ENCODE measurements around the gene GALE. TPM values are rescaled to one million over a fixed set of nuclear protein-coding genes. Genes with fewer than 3 reads are reported as not detected.
A peak's percentile ranks its signal among the peaks of the same experiment; 100 is the strongest.

Gene GALE
- total RNA-seq, 1 experiment from 2014 or later, result 112 TPM

DNA sequence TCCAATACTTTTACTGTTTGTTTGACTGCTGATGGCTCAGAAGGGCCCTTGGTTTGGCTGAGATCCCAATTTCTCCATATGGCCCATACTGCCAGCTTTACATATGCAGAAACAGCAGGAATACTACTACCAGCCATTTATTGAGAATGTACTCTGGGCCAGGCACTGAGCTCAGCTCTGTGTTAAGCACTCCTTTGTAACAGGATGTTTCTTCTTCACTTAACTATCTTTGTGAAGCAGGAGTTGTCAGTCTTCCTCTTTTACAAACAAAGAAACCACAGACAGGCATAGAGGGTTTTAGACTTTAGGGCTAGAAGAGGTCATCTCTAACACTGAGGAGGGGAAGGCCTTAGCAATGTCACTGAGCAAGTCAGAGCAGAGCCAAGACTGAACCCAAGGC, 16.4 kb upstream of the GALE start:
- no peaks in the 10 kb centered on the region for H3K4me1 Mint-ChIP-seq (ENCODE audit: insufficient read depth, unreplicated experiment)
- H3K27me3 Mint-ChIP-seq (ENCODE audit: insufficient read depth, unreplicated experiment), result no peaks in the 10 kb centered on the region
- ChIA-PET CTCF (interaction anchor here (0.9 kb wide), 1 partner anchor 22 kb away, joined by 3 read pairs; no protein-coding TSS in a partner anchor), POLR2A (interaction anchor here (1.1 to 1.7 kb wide), 2 partner anchors 9 to 37 kb away, joined by 5 read pairs; partner anchors contain the start of gene HMGCL)
- H3K36me3 Mint-ChIP-seq (ENCODE audit: insufficient read depth, unreplicated experiment), result peaks cover 71% of the 10 kb centered on the region
- no peaks in the 10 kb centered on the region for H3K9me3 Mint-ChIP-seq (ENCODE audit: unreplicated experiment)
- DNase-seq (ENCODE audit: unreplicated experiment), result no peak
- H3K27ac Mint-ChIP-seq (ENCODE audit: low read depth, unreplicated experiment), result no peak overlapping the region
- intact Hi-C loops (cut with micrococcal nuclease), result no loop called here
- BruUV-seq (replicated peaks), result no TSS peak
- H3K4me3 Mint-ChIP-seq (ENCODE audit: unreplicated experiment), result no peak overlapping the region
- TF ChIP-seq, protein P1, sequence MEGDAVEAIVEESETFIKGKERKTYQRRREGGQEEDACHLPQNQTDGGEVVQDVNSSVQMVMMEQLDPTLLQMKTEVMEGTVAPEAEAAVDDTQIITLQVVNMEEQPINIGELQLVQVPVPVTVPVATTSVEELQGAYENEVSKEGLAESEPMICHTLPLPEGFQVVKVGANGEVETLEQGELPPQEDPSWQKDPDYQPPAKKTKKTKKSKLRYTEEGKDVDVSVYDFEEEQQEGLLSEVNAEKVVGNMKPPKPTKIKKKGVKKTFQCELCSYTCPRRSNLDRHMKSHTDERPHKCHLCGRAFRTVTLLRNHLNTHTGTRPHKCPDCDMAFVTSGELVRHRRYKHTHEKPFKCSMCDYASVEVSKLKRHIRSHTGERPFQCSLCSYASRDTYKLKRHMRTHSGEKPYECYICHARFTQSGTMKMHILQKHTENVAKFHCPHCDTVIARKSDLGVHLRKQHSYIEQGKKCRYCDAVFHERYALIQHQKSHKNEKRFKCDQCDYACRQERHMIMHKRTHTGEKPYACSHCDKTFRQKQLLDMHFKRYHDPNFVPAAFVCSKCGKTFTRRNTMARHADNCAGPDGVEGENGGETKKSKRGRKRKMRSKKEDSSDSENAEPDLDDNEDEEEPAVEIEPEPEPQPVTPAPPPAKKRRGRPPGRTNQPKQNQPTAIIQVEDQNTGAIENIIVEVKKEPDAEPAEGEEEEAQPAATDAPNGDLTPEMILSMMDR (IDR thresholded peaks at IDR 0.05; ENCODE audit: unreplicated experiment), result no peak

DNA sequence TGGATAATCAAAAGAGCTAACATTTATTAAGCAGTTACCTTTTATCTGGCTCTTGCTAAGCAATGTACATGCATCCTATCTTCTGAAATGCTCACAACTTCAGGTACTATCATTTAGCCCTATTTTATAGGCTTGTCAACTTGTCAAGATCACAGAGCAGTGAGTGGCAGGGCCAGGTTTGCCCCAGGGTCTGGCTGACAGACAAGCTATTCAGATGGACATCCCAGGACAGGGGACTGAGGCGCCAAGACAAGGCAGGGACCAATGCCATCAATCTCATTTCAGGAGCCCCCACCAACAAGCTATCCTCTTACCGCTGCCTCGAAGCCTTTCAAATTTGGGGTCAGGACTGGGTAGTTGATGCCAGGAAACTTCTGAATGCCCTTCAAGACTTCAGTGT, 15.8 kb upstream of the GALE start:
- peaks cover 72% of the 10 kb centered on the region for H3K36me3 Mint-ChIP-seq (ENCODE audit: insufficient read depth, unreplicated experiment)
- intact Hi-C loops (cut with micrococcal nuclease), result no loop called here
- no peak overlapping the region for H3K4me3 Mint-ChIP-seq (ENCODE audit: unreplicated experiment)
- BruUV-seq (replicated peaks), result no TSS peak
- CTCF ChIA-PET, result interaction anchor here (0.9 kb wide), 1 partner anchor 23 kb away, joined by 3 read pairs; no protein-coding TSS in a partner anchor
- TF ChIP-seq, protein P1 (IDR thresholded peaks at IDR 0.05; ENCODE audit: unreplicated experiment), result no peak
- peaks cover 2% of the 10 kb centered on the region for H3K4me1 Mint-ChIP-seq (ENCODE audit: insufficient read depth, unreplicated experiment)
- DNase-seq (ENCODE audit: unreplicated experiment), result no peak
- no peaks in the 10 kb centered on the region for H3K27me3 Mint-ChIP-seq (ENCODE audit: insufficient read depth, unreplicated experiment)
- no peaks in the 10 kb centered on the region for H3K9me3 Mint-ChIP-seq (ENCODE audit: unreplicated experiment)
- H3K27ac Mint-ChIP-seq (ENCODE audit: low read depth, unreplicated experiment), result no peak overlapping the region
- POLR2A ChIA-PET, result interaction anchor here (1.1 to 1.7 kb wide), 2 partner anchors 9 to 37 kb away, joined by 5 read pairs; partner anchors contain the start of gene HMGCL

DNA sequence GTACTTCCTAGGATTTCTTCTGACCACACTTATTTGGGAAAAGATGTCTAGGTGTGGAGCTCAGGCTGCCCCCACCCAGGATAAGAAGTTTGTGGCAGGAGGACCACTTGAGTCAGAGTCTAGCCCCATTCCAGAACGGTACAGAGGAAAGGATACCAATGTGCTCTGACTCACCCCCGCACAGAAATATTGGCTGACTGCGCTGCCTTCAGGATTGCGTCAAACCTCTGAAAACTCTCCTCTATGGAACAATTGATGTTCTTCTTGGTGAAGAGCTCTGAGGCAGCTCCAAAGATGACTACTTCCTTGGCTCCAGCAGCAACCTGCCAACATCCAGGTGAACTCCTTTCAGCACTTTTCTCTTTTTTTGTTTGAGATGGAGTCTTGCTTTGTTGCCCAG, 13.5 kb upstream of the GALE start:
- H3K9me3 Mint-ChIP-seq (ENCODE audit: unreplicated experiment), result no peaks in the 10 kb centered on the region
- no TSS peak for BruUV-seq (replicated peaks)
- TF ChIP-seq, protein P1 (IDR thresholded peaks at IDR 0.05; ENCODE audit: unreplicated experiment), result no peak
- H3K36me3 Mint-ChIP-seq (ENCODE audit: insufficient read depth, unreplicated experiment), result peaks cover 74% of the 10 kb centered on the region
- peak; percentile 66 for DNase-seq (ENCODE audit: unreplicated experiment)
- CTCF ChIA-PET, result interaction anchor here (0.6 to 1.1 kb wide), 2 partner anchors 55 to 116 kb away, joined by 3 read pairs; no protein-coding TSS in a partner anchor
- POLR2A ChIA-PET, result interaction anchor here (0.7 to 1.5 kb wide), 5 partner anchors 8 to 21 kb away, joined by 3 to 15 read pairs (median 4); partner anchors contain the start of gene HMGCL
- no peaks in the 10 kb centered on the region for H3K27me3 Mint-ChIP-seq (ENCODE audit: insufficient read depth, unreplicated experiment)
- peaks cover 14% of the 10 kb centered on the region for H3K4me1 Mint-ChIP-seq (ENCODE audit: insufficient read depth, unreplicated experiment)
- intact Hi-C loops (cut with micrococcal nuclease), result no loop called here
- H3K27ac Mint-ChIP-seq (ENCODE audit: low read depth, unreplicated experiment), result no peak overlapping the region
- H3K4me3 Mint-ChIP-seq (ENCODE audit: unreplicated experiment), result no peak overlapping the region

DNA sequence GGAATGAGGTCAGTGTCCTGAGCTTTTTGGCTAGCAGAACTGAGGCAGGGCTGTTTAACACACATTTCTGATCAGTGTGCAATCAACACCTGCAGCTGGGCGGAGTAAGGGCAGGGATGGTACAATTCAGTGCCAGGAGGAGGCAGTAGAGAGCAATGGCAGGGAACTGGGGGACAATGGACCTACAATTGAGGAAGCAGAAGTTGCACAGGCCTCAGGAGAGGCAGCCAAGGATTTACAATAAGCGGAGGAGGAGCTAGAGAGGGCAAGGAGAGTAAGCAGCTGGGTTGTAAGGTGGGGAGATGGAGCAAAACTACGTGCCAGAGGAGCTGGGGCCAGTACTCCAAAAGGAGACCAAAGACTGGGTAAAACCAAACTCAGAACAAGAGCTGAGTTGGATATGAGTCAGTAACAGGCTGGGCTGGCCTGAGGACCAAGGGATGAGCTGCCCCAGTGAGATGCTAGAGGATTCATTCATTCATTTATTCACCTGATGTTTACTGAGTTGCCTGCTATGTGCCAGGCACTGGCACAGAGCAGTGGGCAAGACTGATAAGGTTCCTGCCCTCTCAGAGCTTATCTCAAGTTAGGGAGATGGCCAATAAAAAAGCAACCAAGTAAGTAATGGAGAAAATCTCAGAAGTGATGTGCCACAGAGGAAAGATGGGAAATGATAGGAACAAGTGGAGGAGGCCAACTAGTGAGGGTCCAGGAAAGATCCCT, 10.4 kb upstream of the GALE start:
- H3K4me1 Mint-ChIP-seq (ENCODE audit: insufficient read depth, unreplicated experiment), result peaks cover 14% of the 10 kb centered on the region
- peak overlapping the region; percentile 3 for H3K27ac Mint-ChIP-seq (ENCODE audit: low read depth, unreplicated experiment)
- H3K4me3 Mint-ChIP-seq (ENCODE audit: unreplicated experiment), result no peak overlapping the region
- H3K9me3 Mint-ChIP-seq (ENCODE audit: unreplicated experiment), result no peaks in the 10 kb centered on the region
- peak; percentile 54 for DNase-seq (ENCODE audit: unreplicated experiment)
- H3K36me3 Mint-ChIP-seq (ENCODE audit: insufficient read depth, unreplicated experiment), result peaks cover 56% of the 10 kb centered on the region
- TF ChIP-seq, protein P1 (IDR thresholded peaks at IDR 0.05; ENCODE audit: unreplicated experiment), result peak; percentile 38
- no TSS peak for BruUV-seq (replicated peaks)
- H3K27me3 Mint-ChIP-seq (ENCODE audit: insufficient read depth, unreplicated experiment), result no peaks in the 10 kb centered on the region
- ChIA-PET CTCF (interaction anchor here (0.6 to 3.8 kb wide), 28 partner anchors 9 to 232 kb away, joined by 3 to 44 read pairs (median 4); partner anchors contain the start of genes CNR2, FUCA1, GALE and HMGCL), POLR2A (interaction anchor here (0.6 to 2.9 kb wide), 10 partner anchors 9 to 144 kb away, joined by 3 to 13 read pairs (median 4); partner anchors contain the start of genes GALE and PITHD1)
- intact Hi-C loops (cut with micrococcal nuclease), result no loop called here

Data from MCF 10A (cell line).